ENCODE measurements around the gene CRY1. TPM values are rescaled to one million over a fixed set of nuclear protein-coding genes. Genes with fewer than 3 reads are reported as not detected.

Gene CRY1
- total RNA-seq, 4 donors from 2014 or later: 11.1 to 22.7 (median 11.7) TPM

DNA sequence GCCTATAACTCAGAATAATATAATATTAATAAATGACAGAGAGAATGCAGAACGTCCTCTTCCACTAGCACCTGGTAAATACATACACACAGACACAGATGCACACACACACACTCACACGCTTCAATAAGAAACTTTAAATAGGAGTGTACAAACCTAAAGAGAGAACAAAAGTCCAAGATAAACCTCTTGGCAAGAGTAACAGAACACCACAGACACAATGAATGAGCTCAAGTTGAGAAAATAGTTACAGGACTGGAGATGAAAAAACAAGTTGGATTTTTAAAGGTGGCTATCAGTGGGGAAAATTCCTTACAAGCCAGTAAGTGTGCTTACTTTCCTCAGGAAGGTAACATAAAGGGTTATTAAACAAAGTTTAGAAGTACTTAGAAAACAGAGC lies 35.2 kb downstream of the CRY1 start:
- Histone ChIP-seq H3K4me3 (no peak overlapping the region), H3K4me1 (peaks cover 15 to 19% of the 10 kb centered on the region in 2 donors), H3K36me3 (no peaks in the 10 kb centered on the region), H3K27ac (no peak overlapping the region), H3K9me3 (no peaks in the 10 kb centered on the region), H3K27me3 (no peaks in the 10 kb centered on the region)
- DNase-seq (no peak), ATAC-seq (no peak)
- no peak for TF ChIP-seq CTCF (IDR thresholded peaks at IDR 0.05 in 4 of 5, conservative IDR thresholded peaks at IDR 0.05 in 1 of 5)
- no peak for TF ChIP-seq POLR2A (IDR thresholded peaks at IDR 0.05)
- in situ Hi-C loops (cut with MboI; ENCODE audit: low sequenced_read_pairs in 4 of 4): no loop called here
- intact Hi-C loops (cut with DNase I; ENCODE audit: low total_unique reads): no loop called here

DNA sequence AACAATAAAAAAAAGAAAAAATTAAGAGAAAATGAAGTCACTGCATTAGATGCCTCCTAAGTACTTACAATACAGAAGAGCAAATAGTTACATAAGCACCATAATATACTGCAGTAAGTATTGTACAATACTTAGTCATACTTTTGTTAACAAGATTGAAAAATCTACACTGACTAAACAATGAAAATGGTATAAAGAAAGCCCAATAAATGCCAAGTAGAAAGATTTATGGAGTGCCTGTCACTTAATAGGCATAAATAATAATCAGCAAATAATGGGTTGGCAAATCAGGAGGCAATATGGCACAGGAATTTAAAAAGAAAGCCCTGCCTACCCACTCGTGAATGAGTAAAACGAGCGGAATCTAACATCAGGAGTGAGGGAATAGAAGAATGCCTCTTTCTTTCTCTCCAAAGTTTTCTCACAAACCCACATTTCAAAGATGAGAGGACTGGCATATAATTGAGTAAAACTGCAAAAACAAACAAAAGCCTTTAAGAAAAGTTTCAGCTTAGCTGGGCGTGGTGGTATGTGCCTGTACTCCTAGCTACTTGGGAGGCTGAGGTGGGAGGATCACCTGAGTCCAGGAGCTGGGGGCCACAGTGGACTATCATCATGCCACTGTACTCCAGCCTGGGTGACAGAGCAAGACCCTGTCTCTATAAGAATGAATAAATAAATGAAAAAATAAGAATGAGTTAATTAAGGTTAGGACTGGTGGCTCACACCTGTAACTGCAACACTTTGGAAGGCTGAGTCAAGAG lies 36.1 kb downstream of the CRY1 start:
- ATAC-seq (no peak), DNase-seq (no peak)
- Histone ChIP-seq H3K4me3 (no peak overlapping the region), H3K36me3 (no peaks in the 10 kb centered on the region), H3K27me3 (no peaks in the 10 kb centered on the region), H3K4me1 (peaks cover 15 to 19% of the 10 kb centered on the region in 2 donors), H3K9me3 (no peaks in the 10 kb centered on the region), H3K27ac (no peak overlapping the region)
- in situ Hi-C loops (cut with MboI; ENCODE audit: low sequenced_read_pairs in 4 of 4): no loop called here
- TF ChIP-seq POLR2A (IDR thresholded peaks at IDR 0.05) (no peak), CTCF (IDR thresholded peaks at IDR 0.05 in 4 of 5, conservative IDR thresholded peaks at IDR 0.05 in 1 of 5) (no peak)
- intact Hi-C loops (cut with DNase I; ENCODE audit: low total_unique reads): no loop called here

DNA sequence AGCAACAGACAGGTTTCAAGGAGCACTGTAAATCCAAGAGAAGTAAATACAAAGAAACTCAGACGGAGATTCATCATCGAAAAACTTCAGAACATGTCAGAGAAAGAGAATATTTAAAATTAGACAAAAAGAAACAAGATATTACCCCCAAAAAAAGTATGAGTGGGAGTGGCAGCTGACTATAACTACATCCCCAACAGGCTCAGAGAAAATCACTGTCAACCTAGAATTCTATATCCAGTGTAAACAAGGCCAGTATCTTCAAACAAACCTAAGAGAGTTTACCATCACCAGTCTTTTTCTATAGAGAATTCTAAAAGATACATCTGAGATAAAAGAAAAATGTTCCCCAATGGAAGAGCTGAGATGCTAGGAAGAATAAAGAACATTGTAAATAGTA lies 39.6 kb downstream of the CRY1 start:
- intact Hi-C loops (cut with DNase I; ENCODE audit: low total_unique reads): no loop called here
- no peak for ATAC-seq

GRCh38 chr12:107045186-107045585 lies 48.2 kb downstream of the CRY1 start:
- H3K4me3 ChIP-seq: no peak overlapping the region
- H3K4me1 ChIP-seq: no peaks in the 10 kb centered on the region
- no peaks in the 10 kb centered on the region for H3K9me3 ChIP-seq
- ATAC-seq (no peak), DNase-seq (no peak)
- H3K27me3 ChIP-seq: no peaks in the 10 kb centered on the region
- no peaks in the 10 kb centered on the region for H3K36me3 ChIP-seq
- TF ChIP-seq CTCF (IDR thresholded peaks at IDR 0.05 in 4 of 5, conservative IDR thresholded peaks at IDR 0.05 in 1 of 5) (no peak), POLR2A (IDR thresholded peaks at IDR 0.05) (no peak)
- in situ Hi-C loops (cut with MboI; ENCODE audit: low sequenced_read_pairs in 4 of 4): no loop called here
- intact Hi-C loops (cut with DNase I; ENCODE audit: low total_unique reads): no loop called here
- no peak overlapping the region for H3K27ac ChIP-seq

More for the DNA sequence above, 39.6 kb downstream of the CRY1 start:
- TF ChIP-seq POLR2A (IDR thresholded peaks at IDR 0.05): no peak
- no peak for TF ChIP-seq CTCF (IDR thresholded peaks at IDR 0.05 in 4 of 5, conservative IDR thresholded peaks at IDR 0.05 in 1 of 5)
- Histone ChIP-seq H3K27ac (no peak overlapping the region), H3K4me3 (no peak overlapping the region), H3K4me1 (peaks cover 13 to 17% of the 10 kb centered on the region in 2 donors), H3K9me3 (no peaks in the 10 kb centered on the region), H3K36me3 (no peaks in the 10 kb centered on the region), H3K27me3 (no peaks in the 10 kb centered on the region)
- no peak for DNase-seq
- in situ Hi-C loops (cut with MboI; ENCODE audit: low sequenced_read_pairs in 4 of 4): no loop called here

Data from gastrocnemius medialis (tissue), 4 donors.